CD4-positive, alpha-beta T cell (primary cell): ENCODE results near the gene WNK2. TPM values are rescaled to one million over a fixed set of nuclear protein-coding genes. Genes with fewer than 3 reads are reported as not detected.

ENCODE experiments used
- ATAC-seq: fragments of 200-7000 bp; cut with Tn5 transposase; one replicate; pipeline ENCODE4 v1.10.0; 2022; ENCODE audit warnings: mild to moderate bottlenecking; ENCODE audit not compliant: poor library complexity
- CTCF ChIA-PET: fragments of 350-600 bp; sonication (Branson Sonifier 250); formaldehyde crosslinking; loops from one replicate; lab custom pipeline; 2021; ENCODE audit warnings: antibody characterized with exemption, inconsistent platforms; lab: Charles Lee
- POLR2A ChIA-PET: fragments of 350-600 bp; sonication (Branson Sonifier 250); formaldehyde crosslinking; loops from one replicate; lab custom pipeline; 2021; ENCODE audit warnings: antibody characterized with exemption, inconsistent platforms; lab: Charles Lee
- DNase-seq, 14 experiments: peaks; one replicate each; pipeline ENCODE4 v3.0.0-alpha.2; 2013 to 2020; ENCODE audit warnings: mixed read lengths in 2 of 14
- H3K27ac ChIP-seq, 2 donors: one replicate each; pipeline versions ENCODE4 v1.5.1 to v1.7.0; 2013; ENCODE audit warnings: low read length in 2 of 2, low read depth in 1 of 2, mild to moderate bottlenecking in 1 of 2
- H3K27me3 ChIP-seq, 2 experiments: 1 replicate in 1 of 2; 2 replicates in 1 of 2; pipeline versions ENCODE4 v1.6.1 to v1.7.0; 2013; ENCODE audit warnings: low read length in 2 of 2, control low read depth in 1 of 2, mild to moderate bottlenecking in 1 of 2, moderate library complexity in 1 of 2; ENCODE audit not compliant: insufficient read depth in 2 of 2, control insufficient read depth in 1 of 2
- H3K36me3 ChIP-seq: one replicate; pipeline ENCODE4 v1.6.1; 2013; ENCODE audit warnings: low read length, control low read depth; ENCODE audit not compliant: insufficient read depth
- H3K4me1 ChIP-seq: one replicate; pipeline ENCODE4 v1.6.1; 2013; ENCODE audit warnings: low read length, control low read depth; ENCODE audit not compliant: insufficient read depth
- H3K4me3 ChIP-seq: one replicate; pipeline ENCODE4 v1.5.1; 2013; ENCODE audit warnings: mild to moderate bottlenecking, low read length, moderate library complexity
- H3K9me3 ChIP-seq, 2 experiments: 1 replicate in 1 of 2; 2 replicates in 1 of 2; pipeline versions ENCODE4 v1.6.1 to v1.7.0; 2013; ENCODE audit warnings: low read length in 2 of 2, mild to moderate bottlenecking in 2 of 2, control low read depth in 1 of 2, moderate library complexity in 1 of 2; ENCODE audit not compliant: control insufficient read depth in 1 of 2, insufficient read depth in 1 of 2
- H3K27ac Mint-ChIP-seq: one replicate; pipeline ENCODE4 v1.8.0; 2020; ENCODE audit warnings: mixed read lengths
- H3K27me3 Mint-ChIP-seq: one replicate; pipeline ENCODE4 v1.8.0; 2021; ENCODE audit warnings: mixed read lengths
- H3K36me3 Mint-ChIP-seq: one replicate; pipeline ENCODE4 v1.8.0; 2021; ENCODE audit warnings: low read depth, mixed read lengths
- H3K4me1 Mint-ChIP-seq: one replicate; pipeline ENCODE4 v1.8.0; 2021; ENCODE audit warnings: low read depth, mixed read lengths
- H3K4me3 Mint-ChIP-seq: one replicate; pipeline ENCODE4 v1.8.0; 2020; ENCODE audit warnings: mild to moderate bottlenecking, mixed read lengths
- H3K9me3 Mint-ChIP-seq: one replicate; pipeline ENCODE4 v1.8.0; 2020; ENCODE audit warnings: mixed read lengths
- intact Hi-C, 2 experiments: fragments of 100-400 bp; cut with DNase I in 1 of 2; cut with micrococcal nuclease in 1 of 2; formaldehyde crosslinking; loops; one replicate each; pipeline versions ENCODE4 v1.15.1 to v1.9.0; 2023 to 2025; cut with DNase I, micrococcal nuclease
- total RNA-seq, 174 experiments: library from RNA in 2 of 174; stranded (reverse) in 2 of 174; gene quantifications; one replicate each; pipeline ENCODE4 v1.2.3 and lab custom pipeline; 2021 to 2026
- TF ChIP-seq, protein P1 (sequence below): fragments of 200-600 bp; IDR thresholded peaks from one replicate; pipeline ENCODE4 v1.8.0; 2022; ENCODE audit warnings: antibody characterized with exemption, mild to moderate bottlenecking

Gene WNK2
- total RNA-seq, 2 experiments from 2014 or later: 0.19 to 0.22 TPM

DNA sequence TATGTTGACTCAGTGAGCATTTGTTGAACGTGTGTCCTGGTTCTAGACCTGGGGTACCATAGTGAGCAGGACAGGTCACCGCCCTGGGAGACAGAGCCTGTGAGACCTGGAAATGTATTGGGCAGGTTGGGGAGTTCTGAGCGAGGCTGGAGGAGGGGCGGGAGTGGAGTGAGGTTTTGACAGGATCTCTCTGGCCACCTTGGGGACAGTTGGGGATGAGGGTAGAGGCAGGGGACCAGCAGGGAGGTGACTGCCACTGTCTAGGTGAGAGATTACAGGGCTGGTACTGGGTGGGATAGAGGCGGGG, 7.4 kb downstream of the WNK2 start:
- ATAC-seq (no peak), DNase-seq (no peak)
- ChIA-PET POLR2A (no interaction called here), CTCF (no interaction called here)
- peaks cover 3 to 4% of the 10 kb centered on the region in 2 experiments for H3K27me3 ChIP-seq
- no peaks in the 10 kb centered on the region for H3K4me1 ChIP-seq
- Mint-ChIP-seq H3K4me1 (no peaks in the 10 kb centered on the region), H3K27me3 (no peaks in the 10 kb centered on the region), H3K9me3 (no peaks in the 10 kb centered on the region), H3K27ac (no peak overlapping the region), H3K4me3 (no peak overlapping the region), H3K36me3 (no peaks in the 10 kb centered on the region)
- H3K9me3 ChIP-seq: no peaks in the 10 kb centered on the region
- TF ChIP-seq, protein P1, sequence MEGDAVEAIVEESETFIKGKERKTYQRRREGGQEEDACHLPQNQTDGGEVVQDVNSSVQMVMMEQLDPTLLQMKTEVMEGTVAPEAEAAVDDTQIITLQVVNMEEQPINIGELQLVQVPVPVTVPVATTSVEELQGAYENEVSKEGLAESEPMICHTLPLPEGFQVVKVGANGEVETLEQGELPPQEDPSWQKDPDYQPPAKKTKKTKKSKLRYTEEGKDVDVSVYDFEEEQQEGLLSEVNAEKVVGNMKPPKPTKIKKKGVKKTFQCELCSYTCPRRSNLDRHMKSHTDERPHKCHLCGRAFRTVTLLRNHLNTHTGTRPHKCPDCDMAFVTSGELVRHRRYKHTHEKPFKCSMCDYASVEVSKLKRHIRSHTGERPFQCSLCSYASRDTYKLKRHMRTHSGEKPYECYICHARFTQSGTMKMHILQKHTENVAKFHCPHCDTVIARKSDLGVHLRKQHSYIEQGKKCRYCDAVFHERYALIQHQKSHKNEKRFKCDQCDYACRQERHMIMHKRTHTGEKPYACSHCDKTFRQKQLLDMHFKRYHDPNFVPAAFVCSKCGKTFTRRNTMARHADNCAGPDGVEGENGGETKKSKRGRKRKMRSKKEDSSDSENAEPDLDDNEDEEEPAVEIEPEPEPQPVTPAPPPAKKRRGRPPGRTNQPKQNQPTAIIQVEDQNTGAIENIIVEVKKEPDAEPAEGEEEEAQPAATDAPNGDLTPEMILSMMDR: no peak
- H3K4me3 ChIP-seq: no peak overlapping the region
- no peaks in the 10 kb centered on the region for H3K36me3 ChIP-seq
- intact Hi-C loops: no loop called here
- no peak overlapping the region for H3K27ac ChIP-seq

DNA sequence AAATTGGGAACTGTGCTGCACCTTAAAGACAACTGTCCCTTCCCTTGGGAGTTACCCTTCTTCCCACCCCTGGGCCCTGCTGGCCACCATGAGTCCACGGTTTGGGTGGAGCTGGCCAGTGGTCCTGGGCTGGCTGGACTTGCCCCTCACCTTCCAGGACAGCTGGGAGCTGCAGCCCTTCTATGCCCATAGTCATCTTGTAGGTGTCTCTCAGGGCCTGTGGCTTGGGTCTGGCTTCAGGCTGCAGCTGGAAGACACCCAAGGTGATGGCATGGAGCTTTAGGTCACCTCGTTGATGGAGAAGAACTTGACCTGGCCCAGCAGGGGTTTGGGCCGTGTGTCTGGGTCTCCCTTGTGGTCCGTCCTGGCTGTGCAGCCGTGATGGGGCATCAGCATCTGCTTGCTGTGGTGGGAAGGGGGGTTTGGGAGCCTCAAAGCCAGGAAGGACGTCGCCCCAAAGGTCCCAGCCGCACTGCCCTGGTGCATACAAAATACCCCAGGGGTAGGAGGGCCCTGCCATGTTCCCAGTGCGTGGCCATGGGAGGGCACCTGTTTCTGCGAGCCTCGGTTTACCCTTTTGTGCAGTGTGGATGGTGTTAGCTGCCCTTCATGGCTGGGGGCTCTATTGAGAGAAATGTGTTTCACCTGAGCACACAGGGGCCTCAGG, 8.9 kb downstream of the WNK2 start:
- Mint-ChIP-seq H3K4me1 (no peaks in the 10 kb centered on the region), H3K27ac (no peak overlapping the region), H3K27me3 (no peaks in the 10 kb centered on the region), H3K4me3 (no peak overlapping the region), H3K36me3 (no peaks in the 10 kb centered on the region), H3K9me3 (no peaks in the 10 kb centered on the region)
- Histone ChIP-seq H3K4me1 (no peaks in the 10 kb centered on the region), H3K4me3 (no peak overlapping the region), H3K27ac (no peak overlapping the region), H3K36me3 (no peaks in the 10 kb centered on the region), H3K9me3 (no peaks in the 10 kb centered on the region), H3K27me3 (peaks cover 0 to 3% of the 10 kb centered on the region in 2 experiments)
- ATAC-seq: no peak
- DNase-seq: no peak
- ChIA-PET POLR2A (no interaction called here), CTCF (no interaction called here)
- intact Hi-C loops: no loop called here
- TF ChIP-seq, protein P1: no peak

DNA sequence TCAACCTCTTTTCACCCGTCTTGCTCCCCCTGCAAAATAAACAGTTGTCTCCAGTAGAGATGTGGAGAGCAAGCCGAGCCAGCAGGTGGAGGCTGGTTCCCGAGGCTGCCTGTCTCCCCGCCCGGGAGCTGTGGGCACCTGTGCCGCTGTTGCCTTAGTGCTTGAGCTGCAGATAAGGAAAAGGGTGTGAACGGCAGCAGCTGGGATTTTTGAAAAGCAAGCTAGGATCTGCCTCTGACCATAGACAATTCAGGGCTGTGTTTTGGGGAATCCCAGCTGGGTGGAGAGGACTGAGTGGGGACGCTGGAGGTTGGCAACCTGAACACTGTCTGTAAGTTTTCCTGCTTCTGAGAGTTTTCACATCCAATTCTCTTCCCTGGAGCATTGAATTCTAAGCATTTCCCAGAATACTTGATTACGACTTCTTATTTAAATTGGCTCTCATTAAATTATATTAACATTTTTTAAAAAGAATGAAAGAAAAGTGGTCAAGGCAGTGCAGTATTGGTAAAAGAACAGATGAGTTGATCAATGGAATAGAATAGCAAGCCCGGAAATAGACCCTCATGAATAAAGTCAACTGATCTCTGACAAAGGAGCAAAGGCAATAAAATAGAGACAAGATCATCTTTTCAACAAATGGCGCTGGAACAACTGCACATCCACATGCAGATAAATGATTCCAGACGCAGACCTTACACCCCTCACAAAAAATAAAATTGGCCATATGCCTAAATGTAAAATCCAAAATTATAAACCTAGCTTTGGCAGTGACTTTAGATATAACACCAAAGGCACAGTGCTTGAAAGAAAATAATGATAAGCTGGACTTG, 9.7 kb downstream of the WNK2 start:
- H3K4me1 ChIP-seq: no peaks in the 10 kb centered on the region
- TF ChIP-seq, protein P1: no peak
- DNase-seq (no peak), ATAC-seq (no peak)
- intact Hi-C loops: no loop called here
- Mint-ChIP-seq H3K36me3 (no peaks in the 10 kb centered on the region), H3K4me1 (no peaks in the 10 kb centered on the region), H3K9me3 (no peaks in the 10 kb centered on the region), H3K4me3 (no peak overlapping the region), H3K27ac (no peak overlapping the region), H3K27me3 (no peaks in the 10 kb centered on the region)
- CTCF ChIA-PET: no interaction called here
- no peaks in the 10 kb centered on the region for H3K9me3 ChIP-seq
- peaks cover 0 to 3% of the 10 kb centered on the region in 2 experiments for H3K27me3 ChIP-seq
- no peaks in the 10 kb centered on the region for H3K36me3 ChIP-seq
- H3K4me3 ChIP-seq: no peak overlapping the region
- POLR2A ChIA-PET: no interaction called here
- no peak overlapping the region for H3K27ac ChIP-seq
